HepG2 (cell line): ENCODE data around the gene AGR3.

Source experiments
- BHLHE40 ChIP-seq: IDR thresholded peaks from 2 replicates; pipeline ENCODE4 v1.6.1; 2011; ENCODE audit warnings: low read length, improper control_type of control experiment
- EZH2 ChIP-seq: conservative IDR thresholded peaks from 2 replicates; pipeline ENCODE4 v1.6.1; 2012; ENCODE audit warnings: mild to moderate bottlenecking, low read depth, low read length, moderate library complexity
- GABPA ChIP-seq, 2 experiments: IDR thresholded peaks; 2 replicates each; pipeline ENCODE4 v1.6.1; 2011 to 2016; ENCODE audit warnings: low read depth in 2 of 2, low read length in 1 of 2, missing biosample characterization in 1 of 2, missing genetic modification characterization in 1 of 2
- MAZ ChIP-seq, 2 experiments: sonication (generic) in 1 of 2; formaldehyde crosslinking in 1 of 2; IDR thresholded peaks; 2 replicates each; pipeline versions ENCODE4 v1.5.0 to v1.6.1; 2012 to 2020; ENCODE audit warnings: low read depth in 2 of 2, mild to moderate bottlenecking in 2 of 2, borderline replicate concordance in 1 of 2, improper control_type of control experiment in 1 of 2, low read length in 1 of 2, missing genetic modification reagents in 1 of 2, moderate library complexity in 1 of 2
- NCOA1 ChIP-seq: sonication (generic); formaldehyde crosslinking; IDR thresholded peaks from 2 replicates; pipeline ENCODE4 v1.9.0; 2021; ENCODE audit warnings: missing genetic modification reagents
- NR2C2 ChIP-seq: sonication (generic); formaldehyde crosslinking; IDR thresholded peaks from 2 replicates; pipeline ENCODE4 v1.4.0; 2020; ENCODE audit warnings: missing genetic modification reagents, mild to moderate bottlenecking, moderate library complexity, borderline replicate concordance
- PREB ChIP-seq: sonication (generic); formaldehyde crosslinking; IDR thresholded peaks from 2 replicates; pipeline ENCODE4 v1.4.0; 2020; ENCODE audit warnings: missing genetic modification reagents
- RFX1 ChIP-seq: fragments of 450-650 bp; IDR thresholded peaks from 2 replicates; pipeline ENCODE4 v1.6.1; 2017
- SNRNP70 ChIP-seq: fragments of 200-400 bp; formaldehyde crosslinking; IDR thresholded peaks from 2 replicates; pipeline ENCODE4 v1.6.1; 2017; ENCODE audit warnings: mild to moderate bottlenecking, low read depth, low read length, moderate library complexity
- TCF7L2 ChIP-seq: IDR thresholded peaks from 2 replicates; pipeline ENCODE4 v1.6.1; 2011; ENCODE audit warnings: mild to moderate bottlenecking, low read depth, low read length, moderate library complexity
- ZFP36L2 ChIP-seq: sonication (generic); formaldehyde crosslinking; IDR thresholded peaks from 2 replicates; pipeline ENCODE4 v1.4.0; 2020; ENCODE audit warnings: missing genetic modification reagents

DNA sequence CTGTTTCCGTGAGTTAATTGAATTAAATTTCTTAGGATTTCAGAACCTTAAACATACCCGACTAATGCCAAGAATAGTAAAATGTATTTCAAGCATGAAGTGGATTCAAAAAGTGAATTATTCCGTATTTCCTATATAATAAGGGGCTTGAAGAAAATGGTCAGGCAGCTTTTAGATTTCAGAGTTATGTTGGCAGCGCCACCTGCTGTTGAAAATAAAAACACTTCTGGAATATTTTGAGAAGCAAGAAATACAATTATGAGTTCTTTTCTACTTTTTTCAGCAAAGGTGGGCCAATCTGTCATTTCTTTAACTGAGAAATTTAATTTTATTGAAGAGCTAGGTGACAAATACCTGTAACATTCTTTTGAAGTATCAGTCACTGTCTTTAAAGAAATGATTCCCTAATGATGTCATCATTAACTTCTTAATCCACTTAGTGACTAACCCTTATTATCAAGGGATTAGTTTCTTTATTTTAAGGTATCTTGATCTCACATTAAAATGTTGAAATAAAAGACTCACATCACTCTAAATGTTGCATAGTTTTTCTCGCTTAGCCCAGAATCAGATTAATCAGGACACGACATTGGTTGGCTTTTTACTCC lies 36.6 kb upstream of the AGR3 start:
- TF ChIP-seq EZH2: no peak
- TF ChIP-seq ZFP36L2 (CRISPR knock-in tag): no peak
- TF ChIP-seq GABPA (IDR thresholded peaks at IDR 0.05; ENCODE audit: low read depth, low read length): no peak
- no peak for TF ChIP-seq GABPA (CRISPR knock-in tag; IDR thresholded peaks at IDR 0.05; ENCODE audit: low read depth)
- TF ChIP-seq NCOA1 (CRISPR knock-in tag): no peak
- no peak for TF ChIP-seq TCF7L2
- no peak for TF ChIP-seq RFX1
- TF ChIP-seq PREB (CRISPR knock-in tag): no peak
- no peak for TF ChIP-seq NR2C2
- no peak for TF ChIP-seq BHLHE40
- TF ChIP-seq SNRNP70: no peak
- TF ChIP-seq MAZ (IDR thresholded peaks at IDR 0.05; ENCODE audit: borderline replicate concordance, low read depth, low read length): no peak
- TF ChIP-seq MAZ (CRISPR knock-in tag; IDR thresholded peaks at IDR 0.05; ENCODE audit: low read depth): no peak
